HepG2 (cell line): ENCODE results near the gene DMGDH. TPM values are rescaled to one million over a fixed set of nuclear protein-coding genes. Genes with fewer than 3 reads are reported as not detected.

ENCODE experiments used
- ATAC-seq: fragments of 200-7000 bp; cut with Tn5 transposase; 3 replicates; pipeline ENCODE4 v1.9.1; 2020; ENCODE audit warnings: mild to moderate bottlenecking, moderate library complexity
- BruUV-seq: library from RNA; stranded (reverse); fragments of 400-500 nt; replicated peaks from 2 replicates; lab custom pipeline; 2021; lab: Mats Ljungman, UMichigan
- CTCF ChIA-PET: fragments of 300-600 bp; formaldehyde crosslinking; extraction: SDS; loops from one replicate; lab custom pipeline; 2021; ENCODE audit warnings: low total read pairs, inconsistent platforms, low intra/inter-chr PET ratio; lab: Yijun Ruan, JAX
- POLR2A ChIA-PET: fragments of 350-600 bp; sonication (Branson Sonifier 250); formaldehyde crosslinking; loops from one replicate; lab custom pipeline; 2020; ENCODE audit warnings: antibody characterized with exemption, inconsistent platforms; lab: Yijun Ruan, JAX
- DNase-seq: peaks from one replicate; pipeline ENCODE4 v3.0.0-alpha.2; 2015; ENCODE audit warnings: low spot score
- FAIRE-seq: peaks from 3 replicates; lab custom pipeline; 2011; peaks lifted over from hg19 to GRCh38; lab: Jason Lieb, UNC
- H2AFZ ChIP-seq: one replicate; pipeline ENCODE4 v1.6.1; 2011; ENCODE audit warnings: low read length, inconsistent platforms
- H3K27ac ChIP-seq: fragments of 300-600 bp; 3 replicates; pipeline ENCODE4 v1.8.0; 2011; ENCODE audit warnings: mixed run types, mild to moderate bottlenecking, mixed read lengths, low read length, inconsistent platforms; ENCODE audit not compliant: insufficient read depth; ENCODE audit errors: extremely low read length
- H3K27me3 ChIP-seq, 2 experiments: fragments of 200-600 bp in 1 of 2; 2 replicates in 1 of 2; 3 replicates in 1 of 2; pipeline versions ENCODE4 v1.6.0 to v1.8.0; 2011; ENCODE audit warnings: low read length in 2 of 2, mild to moderate bottlenecking in 2 of 2, moderate library complexity in 2 of 2, inconsistent platforms in 1 of 2; ENCODE audit not compliant: insufficient read depth in 2 of 2, control insufficient read depth in 1 of 2
- H3K36me3 ChIP-seq, 2 experiments: fragments of 200-600 bp in 1 of 2; replicated peaks in 1 of 2; 2 replicates in 1 of 2; 3 replicates in 1 of 2; pipeline versions ENCODE4 v1.5.1 to v1.8.0; 2011; ENCODE audit warnings: low read length in 2 of 2, inconsistent platforms in 1 of 2; ENCODE audit not compliant: insufficient read depth in 2 of 2, control insufficient read depth in 1 of 2
- H3K4me1 ChIP-seq: 2 replicates; pipeline ENCODE4 v1.5.1; 2012; ENCODE audit warnings: low read length, inconsistent platforms; ENCODE audit not compliant: insufficient read depth
- H3K4me2 ChIP-seq: 2 replicates; pipeline ENCODE4 v1.6.0; 2011; ENCODE audit warnings: low read depth, low read length, inconsistent platforms
- H3K4me3 ChIP-seq, 3 experiments: fragments of 200-600 bp in 1 of 3; sonication (generic), shearing (Covaris generic) in 1 of 3; replicated peaks in 1 of 3; 2 replicates each; pipeline ENCODE4 v1.5.1; 2011 to 2016; ENCODE audit warnings: low read length in 3 of 3, inconsistent platforms in 2 of 3, low read depth in 2 of 3, mild to moderate bottlenecking in 2 of 3, control low read depth in 1 of 3, mixed read lengths in 1 of 3; ENCODE audit not compliant: insufficient read depth in 1 of 3
- H3K79me2 ChIP-seq: one replicate; pipeline ENCODE4 v1.6.1; 2011; ENCODE audit warnings: low read length, inconsistent platforms; ENCODE audit not compliant: insufficient read depth
- H3K9ac ChIP-seq: 2 replicates; pipeline ENCODE4 v1.6.0; 2011; ENCODE audit warnings: mild to moderate bottlenecking, low read depth, low read length, inconsistent platforms; ENCODE audit not compliant: insufficient read depth
- H3K9me3 ChIP-seq: 2 replicates; pipeline ENCODE4 v1.5.1; 2012; ENCODE audit warnings: mild to moderate bottlenecking, low read length
- H4K20me1 ChIP-seq: 2 replicates; pipeline ENCODE4 v1.6.0; 2011; ENCODE audit warnings: inconsistent platforms, mild to moderate bottlenecking, low read length, moderate library complexity; ENCODE audit not compliant: insufficient read depth
- AGO2 ChIP-seq: fragments of 200-400 bp; formaldehyde crosslinking; optimal IDR thresholded peaks from 2 replicates; pipeline ENCODE3; 2017; ENCODE audit warnings: mild to moderate bottlenecking, low read depth, low read length, moderate library complexity
- FOXA1 ChIP-seq, 2 experiments: fragments of 450-650 bp in 1 of 2; sonication (generic) in 1 of 2; formaldehyde crosslinking in 1 of 2; IDR thresholded peaks; 2 replicates each; pipeline versions ENCODE4 v1.4.0 to v1.6.1; 2016 to 2020; ENCODE audit warnings: missing genetic modification reagents in 1 of 2
- GATAD2A ChIP-seq: IDR thresholded peaks from 2 replicates; pipeline ENCODE4 v1.6.1; 2016
- IKZF4 ChIP-seq: sonication (generic); formaldehyde crosslinking; IDR thresholded peaks from 2 replicates; pipeline ENCODE4 v1.5.1; 2020; ENCODE audit warnings: borderline replicate concordance, mild to moderate bottlenecking, low read depth, missing genetic modification reagents; ENCODE audit errors: not compliant biosample characterization
- ISX ChIP-seq: sonication (generic); formaldehyde crosslinking; conservative IDR thresholded peaks from 2 replicates; pipeline ENCODE4 v1.5.0; 2020; ENCODE audit warnings: missing genetic modification reagents
- PCBP1 ChIP-seq: fragments of 200-400 bp; formaldehyde crosslinking; IDR thresholded peaks from 2 replicates; pipeline ENCODE4 v1.6.1; 2017; ENCODE audit warnings: mild to moderate bottlenecking, low read depth, low read length, borderline replicate concordance
- PLSCR1 ChIP-seq: sonication (generic); formaldehyde crosslinking; IDR thresholded peaks from 2 replicates; pipeline ENCODE4 v1.5.0; 2020; ENCODE audit warnings: missing genetic modification reagents, mild to moderate bottlenecking, borderline replicate concordance
- RFX1 ChIP-seq: fragments of 450-650 bp; IDR thresholded peaks from 2 replicates; pipeline ENCODE4 v1.6.1; 2017
- SIN3B ChIP-seq: fragments of 150-350 bp; IDR thresholded peaks from 2 replicates; pipeline ENCODE4 v1.6.1; 2014; ENCODE audit warnings: low read length
- SIX1 ChIP-seq: sonication (generic); formaldehyde crosslinking; IDR thresholded peaks from 2 replicates; pipeline ENCODE4 v1.4.0; 2020; ENCODE audit warnings: missing genetic modification reagents, borderline replicate concordance
- SMC3 ChIP-seq: IDR thresholded peaks from 2 replicates; pipeline ENCODE4 v1.6.1; 2011; ENCODE audit warnings: low read length, improper control_type of control experiment
- SOX6 ChIP-seq, 2 experiments: fragments of 450-650 bp in 1 of 2; sonication (generic) in 1 of 2; formaldehyde crosslinking in 1 of 2; IDR thresholded peaks; 2 replicates each; pipeline versions ENCODE4 v1.4.0 to v1.6.1; 2017 to 2020; ENCODE audit warnings: antibody characterized with exemption in 1 of 2, mild to moderate bottlenecking in 1 of 2, missing genetic modification reagents in 1 of 2
- SP2 ChIP-seq: sonication (generic); formaldehyde crosslinking; IDR thresholded peaks from 2 replicates; pipeline ENCODE4 v1.5.1; 2020; ENCODE audit warnings: mild to moderate bottlenecking, missing genetic modification reagents
- XRCC5 ChIP-seq: fragments of 200-400 bp; formaldehyde crosslinking; optimal IDR thresholded peaks from 2 replicates; pipeline ENCODE3; 2017; ENCODE audit warnings: mild to moderate bottlenecking, low read length
- YEATS2 ChIP-seq: sonication (generic); formaldehyde crosslinking; IDR thresholded peaks from 2 replicates; pipeline ENCODE4 v1.4.0; 2020; ENCODE audit warnings: missing genetic modification reagents, borderline replicate concordance
- ZNF205 ChIP-seq: IDR thresholded peaks from 2 replicates; pipeline ENCODE4 v1.6.1; 2018; ENCODE audit warnings: missing biosample characterization, missing genetic modification reagents
- ZNF207 ChIP-seq: fragments of 450-650 bp; IDR thresholded peaks from 2 replicates; pipeline ENCODE4 v1.6.1; 2016; ENCODE audit warnings: antibody characterized with exemption, borderline replicate concordance
- ZNF264 ChIP-seq: sonication (generic); formaldehyde crosslinking; IDR thresholded peaks from 2 replicates; pipeline ENCODE4 v1.4.0; 2020; ENCODE audit warnings: missing genetic modification reagents
- ZNF343 ChIP-seq: sonication (generic); formaldehyde crosslinking; IDR thresholded peaks from 2 replicates; pipeline ENCODE4 v1.4.0; 2020; ENCODE audit warnings: mild to moderate bottlenecking, missing genetic modification reagents
- WGBS: methylation state at CpG from one replicate; pipeline ENCODE4 v1.1.6; 2017; ENCODE audit warnings: low lambda C conversion rate; 5-methylcytosine and 5-hydroxymethylcytosine counted together
- in situ Hi-C: cut with HindIII; loops from 2 replicates; pipeline ENCODE4 v1.10.0; 2017; ENCODE audit warnings: low pct_unique_long_range_greater_than_20kb; ENCODE audit not compliant: extremely low pct_ligation_motif_present
- intact Hi-C: fragments of 100-400 bp; cut with micrococcal nuclease; formaldehyde crosslinking; loops from one replicate; pipeline ENCODE4 v1.10.0; 2022; ENCODE audit not compliant: unreplicated experiment
- polyA plus RNA-seq, 8 experiments: library from polyadenylated mRNA; depleted of rRNA in 3 of 8; stranded (reverse) in 7 of 8; unstranded in 1 of 8; fragments of >200 nt; fragmentation: Illumina TruSeq in 4 of 8; extraction: Trizol in 4 of 8; gene quantifications; 2 replicates each; pipeline versions ENCODE4 v1.2.1 to v1.2.3, GENCODE V29; 2011 to 2016; ENCODE audit warnings: low read depth in 4 of 8, missing spikeins in 1 of 8, mixed read lengths in 1 of 8; ENCODE audit not compliant: insufficient read depth in 1 of 8
- total RNA-seq, 5 experiments: library from RNA; depleted of rRNA; stranded (reverse); fragments of >200 nt; fragmentation: Illumina TruSeq; extraction: Trizol; gene quantifications; 2 replicates each; pipeline ENCODE4 v1.2.3, GENCODE V29; 2016; ENCODE audit warnings: low read depth in 1 of 5
- TF ChIP-seq, protein P1 (sequence below): sonication (generic); formaldehyde crosslinking; IDR thresholded peaks from 2 replicates; pipeline ENCODE4 v1.8.0; 2022; ENCODE audit warnings: mild to moderate bottlenecking, missing genetic modification reagents, moderate library complexity
- TF ChIP-seq, protein P2 (sequence below): sonication (generic); formaldehyde crosslinking; IDR thresholded peaks from 2 replicates; pipeline ENCODE4 v1.5.0; 2020; ENCODE audit warnings: mild to moderate bottlenecking, missing genetic modification reagents
- TF ChIP-seq, protein P3 (sequence below): sonication (generic); formaldehyde crosslinking; IDR thresholded peaks from 2 replicates; pipeline ENCODE4 v1.5.0; 2020; ENCODE audit warnings: missing genetic modification reagents, mild to moderate bottlenecking, borderline replicate concordance

DMGDH gene
- total and polyA plus RNA-seq, 2 of the 13 experiments (the other 11 are each of a cell fraction or from before 2014, with no cell fraction given): 3.6 to 7.9 TPM

DNA sequence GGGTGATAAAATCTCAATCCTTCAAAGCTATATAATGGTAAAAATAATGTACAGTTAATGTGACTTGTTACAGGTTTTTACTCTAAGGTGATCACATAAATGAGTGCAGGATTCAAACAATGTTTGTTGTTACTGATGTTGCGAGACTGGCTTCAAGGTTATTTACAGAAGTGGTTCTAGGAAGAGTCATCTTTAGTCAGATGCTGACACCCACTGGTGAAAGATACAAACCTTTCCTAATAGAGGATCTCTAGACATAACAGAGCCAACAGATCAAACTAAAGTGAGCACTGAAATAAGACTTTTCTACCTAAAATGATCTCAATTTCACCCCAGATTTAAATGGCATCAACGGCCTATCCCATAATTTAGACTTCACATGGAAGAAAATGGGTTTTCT is 104.6 kb downstream of the DMGDH start (continued):
- no peak for TF ChIP-seq IKZF4 (CRISPR knock-in tag)
- no peak for TF ChIP-seq XRCC5
- TF ChIP-seq ZNF264 (CRISPR knock-in tag): no peak
- TF ChIP-seq RFX1: no peak
- no peak for TF ChIP-seq SOX6 (IDR thresholded peaks at IDR 0.05)
- no peak for TF ChIP-seq SOX6 (CRISPR knock-in tag; IDR thresholded peaks at IDR 0.05)
- peak; percentile 34; the same call in 1 of the 2 replicates for TF ChIP-seq SMC3
- TF ChIP-seq ZNF205 (CRISPR knock-in tag): no peak
- no peak for TF ChIP-seq FOXA1 (IDR thresholded peaks at IDR 0.05)
- peak; percentile 64 for TF ChIP-seq FOXA1 (CRISPR knock-in tag; IDR thresholded peaks at IDR 0.05)
- TF ChIP-seq SIX1 (CRISPR knock-in tag): no peak
- TF ChIP-seq SIN3B: no peak
- 0 out of 2 replicates have a peak, but pooled peaks have one; percentile 15 for TF ChIP-seq GATAD2A (CRISPR knock-in tag)
- TF ChIP-seq PCBP1: no peak

DNA sequence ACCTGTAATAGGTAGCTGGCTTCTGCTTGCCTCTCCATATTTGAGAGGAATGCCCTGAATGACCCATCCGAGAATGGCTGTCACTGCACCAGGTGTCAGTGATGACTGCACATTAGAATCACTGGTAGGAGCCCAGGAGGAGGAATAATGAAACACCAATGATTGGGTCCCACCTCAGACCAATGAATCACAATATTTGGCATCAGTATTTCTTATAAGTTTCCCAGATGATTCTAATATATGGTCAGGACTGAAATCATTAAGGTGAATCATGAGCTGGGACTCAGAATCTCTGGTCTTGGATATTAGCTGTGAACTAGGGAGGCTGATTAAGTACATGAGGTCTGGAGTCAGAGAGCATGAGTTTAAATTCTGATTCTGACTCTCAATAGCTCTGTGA is 107.7 kb downstream of the DMGDH start:
- Histone ChIP-seq H3K27me3 (no peaks in the 10 kb centered on the region), H3K27ac (no peak overlapping the region), H4K20me1 (no peaks in the 10 kb centered on the region), H3K36me3 (peaks cover 12 to 56% of the 10 kb centered on the region in 2 experiments), H3K4me1 (peaks cover 30% of the 10 kb centered on the region), H3K9me3 (no peaks in the 10 kb centered on the region), H3K4me2 (no peak overlapping the region), H3K9ac (no peak overlapping the region), H3K79me2 (no peaks in the 10 kb centered on the region), H3K4me3 (no peak overlapping the region), H2AFZ (no peak overlapping the region)
- no TSS peak for BruUV-seq
- in situ Hi-C loops: loop anchor here (5.0 kb wide), 1 partner anchor 64 kb away; no protein-coding TSS in a partner anchor
- WGBS: 88% methylated on average over 1 of the region's 1 CpG
- ATAC-seq: no peak
- FAIRE-seq: no peak
- DNase-seq: no peak
- CTCF ChIA-PET: no interaction called here
- POLR2A ChIA-PET: interaction anchor here (1.0 kb wide), 1 partner anchor 24 kb away, joined by 3 read pairs; no protein-coding TSS in a partner anchor
- intact Hi-C loops: no loop called here
- TF ChIP-seq, protein P1, sequence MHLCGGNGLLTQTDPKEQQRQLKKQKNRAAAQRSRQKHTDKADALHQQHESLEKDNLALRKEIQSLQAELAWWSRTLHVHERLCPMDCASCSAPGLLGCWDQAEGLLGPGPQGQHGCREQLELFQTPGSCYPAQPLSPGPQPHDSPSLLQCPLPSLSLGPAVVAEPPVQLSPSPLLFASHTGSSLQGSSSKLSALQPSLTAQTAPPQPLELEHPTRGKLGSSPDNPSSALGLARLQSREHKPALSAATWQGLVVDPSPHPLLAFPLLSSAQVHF (CRISPR knock-in tag): no peak
- TF ChIP-seq SP2 (no peak), AGO2 (no peak), PLSCR1 (CRISPR knock-in tag) (no peak), ZNF207 (no peak), ISX (CRISPR knock-in tag) (no peak), ZNF343 (CRISPR knock-in tag) (no peak), SIN3B (no peak), YEATS2 (CRISPR knock-in tag) (no peak)
- TF ChIP-seq, protein P2, sequence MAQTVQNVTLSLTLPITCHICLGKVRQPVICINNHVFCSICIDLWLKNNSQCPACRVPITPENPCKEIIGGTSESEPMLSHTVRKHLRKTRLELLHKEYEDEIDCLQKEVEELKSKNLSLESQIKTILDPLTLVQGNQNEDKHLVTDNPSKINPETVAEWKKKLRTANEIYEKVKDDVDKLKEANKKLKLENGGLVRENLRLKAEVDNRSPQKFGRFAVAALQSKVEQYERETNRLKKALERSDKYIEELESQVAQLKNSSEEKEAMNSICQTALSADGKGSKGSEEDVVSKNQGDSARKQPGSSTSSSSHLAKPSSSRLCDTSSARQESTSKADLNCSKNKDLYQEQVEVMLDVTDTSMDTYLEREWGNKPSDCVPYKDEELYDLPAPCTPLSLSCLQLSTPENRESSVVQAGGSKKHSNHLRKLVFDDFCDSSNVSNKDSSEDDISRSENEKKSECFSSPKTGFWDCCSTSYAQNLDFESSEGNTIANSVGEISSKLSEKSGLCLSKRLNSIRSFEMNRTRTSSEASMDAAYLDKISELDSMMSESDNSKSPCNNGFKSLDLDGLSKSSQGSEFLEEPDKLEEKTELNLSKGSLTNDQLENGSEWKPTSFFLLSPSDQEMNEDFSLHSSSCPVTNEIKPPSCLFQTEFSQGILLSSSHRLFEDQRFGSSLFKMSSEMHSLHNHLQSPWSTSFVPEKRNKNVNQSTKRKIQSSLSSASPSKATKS (CRISPR knock-in tag): no peak
- TF ChIP-seq, protein P3, sequence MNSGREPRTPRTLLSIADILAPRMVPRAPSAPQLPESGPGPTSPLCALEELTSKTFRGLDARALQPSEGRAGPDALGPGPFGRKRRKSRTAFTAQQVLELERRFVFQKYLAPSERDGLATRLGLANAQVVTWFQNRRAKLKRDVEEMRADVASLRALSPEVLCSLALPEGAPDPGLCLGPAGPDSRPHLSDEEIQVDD (CRISPR knock-in tag): no peak
